Coronary artery (tissue), 2 donors: ENCODE data around the gene DNAJB6.

Experiments used
- DNase-seq: peaks from one replicate; pipeline ENCODE4 v3.0.0-alpha.2; 2017; ENCODE audit warnings: low spot score
- H3K27ac ChIP-seq, 2 donors: fragments of 200-600 bp; sonication (generic); one replicate each; pipeline ENCODE4 v1.5.1; 2016 to 2019
- H3K4me3 ChIP-seq: fragments of 200-600 bp; sonication (generic); 2 replicates; pipeline ENCODE4 v1.5.1; 2016; ENCODE audit warnings: mild to moderate bottlenecking, moderate library complexity
- CTCF ChIP-seq: fragments of 200-600 bp; sonication (generic); IDR thresholded peaks from one replicate; pipeline ENCODE4 v1.5.1; 2019; ENCODE audit warnings: antibody characterized with exemption

Gene DNAJB6

GRCh38 chr7:157423886-157424565 lies 87.2 kb downstream of the DNAJB6 start:
- no peak overlapping the region for H3K27ac ChIP-seq
- TF ChIP-seq CTCF: no peak
- no peak for DNase-seq
- no peak overlapping the region for H3K4me3 ChIP-seq

- DNase-seq: no peak
- Histone ChIP-seq H3K27ac (no peak overlapping the region), H3K4me3 (no peak overlapping the region)
- TF ChIP-seq CTCF: no peak
Measured at GRCh38 chr7:157425137-157425731, 88.4 kb downstream of the DNAJB6 start.

- no peak for DNase-seq
- no peak overlapping the region for H3K4me3 ChIP-seq
- no peak for TF ChIP-seq CTCF
Measured at GRCh38 chr7:157425761-157426160, 89.0 kb downstream of the DNAJB6 start.

GRCh38 chr7:157426463-157427301 lies 89.9 kb downstream of the DNAJB6 start:
- TF ChIP-seq CTCF: no peak
- H3K4me3 ChIP-seq: no peak overlapping the region
- no peak for DNase-seq
- no peak overlapping the region for H3K27ac ChIP-seq

More at GRCh38 chr7:157425761-157426160, 89.0 kb downstream of the DNAJB6 start:
- no peak overlapping the region for H3K27ac ChIP-seq

- TF ChIP-seq CTCF: no peak
- DNase-seq: no peak
- Histone ChIP-seq H3K27ac (no peak overlapping the region), H3K4me3 (no peak overlapping the region)
Measured at GRCh38 chr7:157427811-157428553, 91.2 kb downstream of the DNAJB6 start.

- no peak overlapping the region for H3K4me3 ChIP-seq
- no peak for DNase-seq
- TF ChIP-seq CTCF: no peak
- H3K27ac ChIP-seq: no peak overlapping the region
Measured at GRCh38 chr7:157428554-157428945, 91.7 kb downstream of the DNAJB6 start.
